IPS DF 4.7 (cell line): ENCODE measurements around the gene KRTAP12-1.

ENCODE experiments used
- DNase-seq: peaks from one replicate; pipeline ENCODE4 v3.0.0-alpha.2; 2013; ENCODE audit warnings: low spot score; ENCODE audit errors: extremely low read depth

Gene KRTAP12-1

DNA sequence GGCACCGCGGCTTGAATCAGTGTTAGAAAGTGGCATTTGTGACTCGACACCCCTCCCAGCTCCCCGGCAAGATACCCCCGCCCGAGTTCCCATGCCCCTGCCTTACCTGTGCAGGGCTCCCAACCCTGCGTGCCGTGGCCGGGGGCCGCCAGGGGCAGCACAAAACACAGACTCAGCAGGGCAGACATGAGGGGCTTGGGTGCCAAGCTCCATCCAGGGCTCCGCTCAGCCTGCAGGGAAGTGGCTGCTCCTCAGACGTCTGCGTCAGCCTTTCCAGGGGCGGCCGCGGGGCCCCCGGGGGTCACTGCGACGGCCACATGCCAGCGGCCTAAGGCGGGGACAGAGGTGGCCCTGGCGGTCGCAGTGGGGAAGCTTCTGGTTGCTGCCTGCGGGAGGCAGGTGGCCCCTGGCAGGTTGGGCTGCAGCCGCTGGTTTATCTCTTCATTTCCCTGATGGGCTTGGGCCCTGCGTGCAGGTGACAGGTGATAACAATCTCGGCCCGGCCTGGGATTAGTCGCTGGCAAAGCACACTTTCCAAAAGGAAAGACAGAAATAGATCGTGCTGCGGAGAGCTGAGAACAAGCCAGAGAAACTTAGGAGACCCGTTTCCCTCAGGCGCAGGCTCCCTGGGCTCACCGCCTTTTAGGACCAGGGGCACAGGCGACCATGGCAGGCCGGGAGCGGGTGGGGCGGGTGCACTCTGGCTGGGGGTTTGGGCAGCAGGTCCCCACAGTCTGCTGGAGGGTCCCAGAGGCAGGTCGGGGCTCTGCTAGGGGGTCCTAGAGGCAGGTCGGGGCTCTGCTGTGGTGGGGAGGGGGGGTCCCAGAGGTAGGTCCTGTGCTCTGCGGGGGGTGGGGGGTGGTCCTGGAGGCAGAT lies 29.6 kb upstream of the KRTAP12-1 start, which contains the start of gene TSPEAR:
TSPEAR (minus strand) TSS at position 246 of the 876 bp plus-strand sequence; CDS start at position 188, 58 bp downstream.
- no peak for DNase-seq

DNA sequence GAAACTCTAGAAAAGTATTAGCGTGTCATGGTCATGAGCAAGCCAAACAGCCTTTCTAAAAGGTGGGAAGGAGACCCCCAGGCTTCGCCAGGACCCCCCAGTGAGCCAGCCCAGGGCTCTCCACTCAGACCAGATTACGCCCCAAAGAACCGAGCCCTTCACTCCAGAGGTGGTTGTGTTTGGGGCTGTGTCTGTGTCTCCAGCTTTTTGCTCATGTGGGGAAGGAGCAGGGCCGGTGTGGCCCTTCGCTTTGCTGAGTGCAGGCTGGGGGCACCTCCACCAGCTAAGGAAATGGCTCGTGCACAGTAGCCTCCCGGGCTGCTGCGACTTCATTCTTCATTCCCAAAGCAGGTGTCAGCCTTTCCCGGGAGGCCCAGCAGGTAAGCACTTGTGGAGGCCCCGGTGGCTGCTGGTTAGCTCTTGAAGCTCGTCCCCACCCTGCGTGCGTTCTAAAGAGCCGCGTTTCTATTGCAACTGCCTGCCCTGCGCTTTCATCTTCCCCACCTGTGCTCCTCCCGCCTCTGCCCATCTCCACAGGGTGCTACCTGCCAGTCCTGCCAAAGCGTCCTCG lies 28.9 kb upstream of the KRTAP12-1 start:
- DNase-seq, result no peak

DNA sequence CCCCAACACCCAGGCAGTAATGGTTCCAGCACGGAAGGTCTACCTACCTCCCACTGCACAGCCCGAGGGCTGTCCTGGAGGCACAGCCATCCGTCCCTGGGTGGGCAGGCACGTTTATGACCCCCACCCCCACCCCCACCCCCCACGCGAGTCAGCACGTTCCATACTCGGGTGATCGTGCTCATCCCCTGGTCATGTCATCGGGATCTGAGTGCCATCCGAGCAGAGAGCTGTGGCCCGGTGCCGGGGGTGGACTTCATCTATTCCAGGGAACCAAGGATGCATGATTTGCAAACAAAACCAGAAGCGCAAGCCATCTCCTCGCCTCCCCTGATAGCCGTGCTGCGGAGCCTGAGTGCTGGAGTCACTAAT lies 28.3 kb upstream of the KRTAP12-1 start:
- no peak for DNase-seq

DNA sequence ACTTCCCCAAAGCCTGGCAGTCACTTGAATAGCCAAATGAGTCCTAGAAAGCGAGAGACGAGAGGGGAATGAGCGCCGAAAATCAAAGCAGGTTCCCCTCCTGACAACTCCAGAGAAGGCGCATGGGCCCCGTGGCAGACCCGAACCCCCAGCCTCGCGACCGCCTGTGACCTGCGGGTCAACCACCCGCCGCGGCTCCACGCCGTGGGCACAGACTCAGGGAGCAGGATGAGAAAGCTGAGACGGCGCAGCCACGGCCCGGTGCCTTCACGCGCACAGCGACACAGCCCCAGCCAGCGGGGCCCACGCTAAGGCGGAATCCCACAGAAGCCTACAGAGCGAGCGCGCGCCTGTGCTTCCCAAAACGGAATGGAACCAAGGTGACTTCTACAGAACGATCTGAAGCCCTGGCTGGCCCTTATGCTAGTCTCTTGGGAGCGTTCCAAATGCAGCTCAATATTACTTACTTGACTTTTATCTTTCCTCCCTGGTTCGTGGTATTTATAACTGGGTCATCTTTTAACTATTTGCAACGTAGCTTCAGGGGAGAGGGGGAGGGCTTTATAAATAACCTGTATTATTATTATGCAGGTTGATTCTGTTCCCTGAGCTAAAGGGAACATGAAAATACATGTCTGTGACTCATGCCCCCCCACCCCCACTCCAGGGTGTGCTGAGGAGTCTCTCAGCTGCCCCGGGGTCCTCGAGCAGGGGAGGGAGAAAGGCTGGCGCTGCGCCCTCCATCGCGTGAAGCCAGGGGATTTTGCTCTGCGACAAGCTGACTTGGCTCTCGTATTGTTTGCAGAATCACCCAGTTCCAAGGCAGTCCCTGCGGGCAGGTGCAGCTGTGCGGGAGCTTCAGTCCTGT lies 27.7 kb upstream of the KRTAP12-1 start:
- DNase-seq, result no peak

DNA sequence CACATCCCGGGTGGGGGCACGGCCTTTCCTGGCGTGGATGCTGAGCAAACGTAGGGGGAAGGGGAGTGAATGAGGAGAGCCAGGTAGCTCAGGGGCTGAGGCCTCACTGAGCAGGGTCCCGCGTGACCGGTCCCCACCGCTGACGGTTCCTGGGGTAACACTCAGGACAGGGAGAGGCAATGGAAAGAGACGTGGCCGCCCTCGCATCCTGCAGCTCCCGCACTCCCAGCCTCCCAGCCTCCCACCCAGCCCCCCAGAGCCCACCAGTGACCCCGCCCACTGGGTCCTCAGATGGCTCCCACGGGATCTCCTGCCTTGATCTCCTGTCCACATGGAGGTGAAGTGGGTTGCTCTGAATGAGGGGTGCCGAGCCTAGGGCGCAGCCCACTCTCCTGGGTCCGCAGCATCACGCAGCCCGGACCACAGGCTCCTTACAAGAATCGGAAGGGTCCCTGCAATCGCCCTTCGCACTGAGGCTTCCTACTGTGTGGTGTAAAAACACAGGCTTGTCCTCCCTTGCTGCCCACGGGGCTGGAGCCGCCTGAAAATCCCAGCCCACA lies 27.0 kb upstream of the KRTAP12-1 start:
- no peak for DNase-seq

DNA sequence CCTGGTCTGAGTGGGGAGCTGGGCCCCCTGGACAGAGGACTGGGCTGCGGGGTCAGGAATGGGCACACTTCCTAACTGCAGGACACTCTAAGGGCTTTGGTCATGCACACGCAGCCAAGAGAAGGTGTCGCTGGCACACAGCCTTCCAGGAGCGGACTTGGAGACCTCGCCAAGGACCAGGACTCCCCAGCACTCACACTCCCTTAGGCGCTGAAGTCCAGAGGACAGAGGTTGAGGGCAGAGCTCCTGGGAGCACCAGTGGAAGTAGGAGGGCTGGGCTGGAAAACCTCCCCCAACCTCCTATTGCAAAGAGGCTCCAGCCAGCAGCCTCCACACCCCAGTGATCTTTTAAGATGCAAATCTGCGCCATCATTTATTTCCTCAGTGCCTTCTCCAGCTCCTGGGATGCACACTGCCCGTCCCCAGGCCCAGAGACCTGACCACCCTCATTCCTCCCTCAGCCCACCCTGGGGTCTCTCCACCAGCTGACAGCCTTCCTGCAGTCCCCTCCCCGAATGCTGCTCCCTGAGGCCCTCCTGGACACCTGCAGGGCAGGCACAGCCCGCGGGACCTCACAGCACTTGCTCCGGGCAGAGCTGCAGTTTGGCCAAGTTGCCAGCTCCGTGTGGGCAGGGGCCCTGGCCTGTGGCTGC lies 26.4 kb upstream of the KRTAP12-1 start:
- no peak for DNase-seq

DNA sequence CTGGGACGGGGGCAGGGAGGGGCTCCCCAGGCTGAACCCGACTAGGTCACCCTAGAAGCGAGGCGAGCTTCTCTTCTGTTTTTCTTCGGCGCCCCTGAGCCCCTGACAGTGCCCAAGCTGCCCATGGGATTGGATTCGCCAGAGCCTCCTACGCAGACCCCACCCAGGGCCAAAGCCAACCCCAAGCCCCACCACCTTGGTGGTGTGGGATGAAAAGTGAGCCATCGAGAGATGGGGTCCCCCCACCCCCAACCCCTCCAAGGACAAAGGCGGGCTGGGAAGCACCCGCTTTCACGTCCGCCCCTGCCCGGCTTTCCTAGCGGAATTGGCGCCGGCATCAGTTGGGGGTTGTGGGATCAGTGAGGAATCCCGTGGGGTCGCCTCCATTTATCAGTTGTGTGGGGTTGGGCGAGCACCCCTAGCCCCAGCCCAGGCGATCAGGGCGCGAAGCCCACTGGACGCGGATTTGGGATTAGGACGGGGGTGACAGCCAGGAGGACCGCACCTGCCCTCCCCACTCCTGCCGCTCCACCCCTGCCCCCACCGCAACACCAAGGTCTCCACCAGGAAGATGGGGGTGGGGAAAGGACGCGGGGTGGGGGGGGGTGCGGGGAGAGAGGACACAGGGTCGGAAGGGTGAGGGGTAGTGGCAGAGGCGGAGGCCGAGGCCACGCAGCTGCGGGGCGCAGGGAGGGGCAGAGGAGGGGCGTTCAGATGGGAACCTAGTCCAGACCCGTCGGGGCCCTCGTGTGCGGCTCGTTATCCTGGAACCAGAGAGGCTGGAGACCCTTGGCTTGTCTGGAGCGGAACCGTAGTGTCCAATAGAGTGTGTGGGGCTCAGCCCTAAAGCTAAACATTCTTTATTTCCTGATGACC lies 25.0 kb upstream of the KRTAP12-1 start:
- no peak for DNase-seq

DNA sequence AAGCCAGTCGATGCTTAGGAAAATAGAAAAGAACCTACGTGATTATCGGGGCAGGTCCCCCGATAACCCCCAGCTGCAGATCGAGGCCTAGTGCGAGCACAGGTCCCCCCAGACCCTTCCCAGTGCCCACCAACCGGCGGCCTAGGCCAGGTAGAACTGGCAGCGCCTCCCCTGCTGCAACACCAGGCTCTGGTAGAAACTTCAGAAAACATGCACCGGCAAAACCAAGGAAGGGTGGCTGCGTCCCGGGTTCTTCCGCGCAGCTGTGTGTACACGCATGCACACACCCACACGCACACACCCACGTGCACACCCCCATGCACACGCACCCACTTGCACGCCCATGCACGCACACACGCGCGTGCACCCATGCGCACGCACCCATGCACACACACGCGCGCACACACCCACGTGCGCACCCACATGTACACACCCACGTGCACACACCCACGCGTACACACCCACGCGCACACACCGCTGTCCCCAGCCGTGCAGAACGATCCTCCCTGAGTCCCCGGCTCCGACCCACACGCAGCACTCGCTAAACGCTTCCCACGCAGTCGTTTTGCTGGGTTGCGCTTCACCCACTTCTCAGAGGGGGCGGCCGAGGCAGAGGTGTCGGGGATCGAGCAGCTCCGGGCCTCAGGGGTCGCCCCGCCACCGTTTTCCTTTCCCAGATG lies 24.2 kb upstream of the KRTAP12-1 start:
- DNase-seq, result no peak

DNA sequence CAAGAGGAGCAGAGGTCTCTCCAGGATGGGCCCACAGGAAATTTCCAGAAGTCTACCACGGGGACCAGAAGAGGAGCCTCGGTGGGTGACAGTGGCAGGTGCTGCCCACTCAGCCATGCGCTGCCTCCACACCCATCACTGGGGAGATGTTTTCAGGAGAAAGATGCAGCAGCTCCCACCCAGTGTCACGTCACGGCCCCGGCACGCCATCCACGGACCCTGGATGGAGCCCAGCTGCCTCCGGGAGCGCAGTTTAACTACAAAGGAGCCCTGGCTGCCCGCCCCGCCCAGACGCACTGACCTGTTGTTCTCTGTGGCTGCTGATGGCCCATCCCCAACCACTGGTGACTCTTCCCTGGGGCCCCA lies 22.7 kb upstream of the KRTAP12-1 start:
- DNase-seq, result no peak

DNA sequence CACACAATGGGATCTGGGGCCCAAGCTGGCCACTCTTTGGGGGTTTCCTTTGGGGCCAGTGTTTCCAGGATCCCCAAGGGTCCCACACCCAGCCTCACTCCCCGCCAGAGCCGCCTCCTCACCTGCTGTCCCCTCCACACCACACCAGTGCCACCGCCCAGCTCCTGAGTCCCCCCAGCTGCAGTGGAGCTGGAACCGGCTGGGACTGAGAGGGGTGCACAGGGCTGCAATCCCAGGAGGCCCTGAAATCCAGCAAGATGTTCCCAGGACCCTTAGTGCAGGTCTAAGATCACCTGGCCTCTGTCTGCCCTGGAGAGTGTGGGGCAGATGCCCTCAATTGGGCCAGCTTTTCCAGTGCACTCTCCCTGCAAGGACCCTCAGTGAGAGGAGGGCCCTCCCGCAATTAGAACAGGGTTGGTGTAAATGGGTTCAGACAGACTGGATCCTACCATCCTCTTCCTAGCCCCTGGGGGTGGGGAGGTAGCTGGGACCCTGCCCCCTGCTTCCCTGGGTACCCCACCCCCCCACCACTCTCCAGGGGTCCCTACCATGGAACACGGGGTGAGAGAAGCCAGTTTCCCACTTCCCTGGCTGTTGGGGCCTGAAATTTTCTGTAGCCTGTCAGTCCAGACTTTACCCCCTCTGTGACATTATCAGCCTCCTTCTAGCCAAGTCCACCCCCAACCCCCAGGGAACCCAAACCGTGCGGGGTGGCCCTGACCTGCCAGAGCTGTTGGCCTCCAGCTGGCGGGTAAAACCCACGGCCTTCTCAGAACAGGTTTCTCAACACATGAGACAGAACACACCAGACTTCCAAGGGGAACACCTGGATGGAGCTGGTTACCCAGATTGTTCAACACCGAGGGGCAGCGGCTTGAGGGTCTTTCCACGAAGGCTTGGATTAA lies 22.0 kb upstream of the KRTAP12-1 start:
- DNase-seq, result no peak

DNA sequence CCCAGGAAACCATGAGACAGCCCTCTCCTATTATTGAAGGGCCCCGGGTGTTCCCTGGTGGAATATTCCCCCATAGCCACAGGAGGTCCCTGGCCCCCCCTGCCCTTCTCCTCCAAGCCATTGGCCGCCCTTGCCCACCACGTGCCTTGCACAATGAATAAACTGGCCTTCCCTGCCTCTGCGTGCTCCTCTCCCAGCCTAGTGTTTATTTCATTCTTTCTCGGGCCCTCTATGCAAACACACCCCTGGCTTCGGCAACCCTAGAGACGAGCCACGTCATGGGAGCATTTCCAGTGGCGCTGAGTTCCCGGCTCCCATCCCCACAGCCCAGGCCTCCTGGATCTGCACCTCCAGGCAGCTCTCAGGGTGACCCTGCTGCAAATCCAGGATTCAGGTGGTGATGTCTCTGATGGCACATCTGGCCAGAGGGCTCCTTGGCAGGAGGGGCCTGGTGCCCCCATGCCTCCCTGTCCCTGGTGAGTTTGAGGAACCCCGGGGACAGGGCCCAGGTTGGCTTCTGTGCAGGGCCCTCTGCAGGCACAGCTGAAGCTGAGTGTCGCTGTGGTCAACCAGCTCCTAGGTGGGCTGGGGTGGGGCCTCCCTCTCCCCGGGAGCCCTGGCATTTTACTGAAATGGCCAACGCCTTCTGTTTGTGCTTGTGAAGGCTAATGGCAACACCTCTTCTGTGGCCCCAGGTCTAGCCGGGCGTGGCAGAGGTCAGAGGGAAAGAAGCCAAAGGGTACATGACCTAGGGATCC lies 21.2 kb upstream of the KRTAP12-1 start:
- no peak for DNase-seq

DNA sequence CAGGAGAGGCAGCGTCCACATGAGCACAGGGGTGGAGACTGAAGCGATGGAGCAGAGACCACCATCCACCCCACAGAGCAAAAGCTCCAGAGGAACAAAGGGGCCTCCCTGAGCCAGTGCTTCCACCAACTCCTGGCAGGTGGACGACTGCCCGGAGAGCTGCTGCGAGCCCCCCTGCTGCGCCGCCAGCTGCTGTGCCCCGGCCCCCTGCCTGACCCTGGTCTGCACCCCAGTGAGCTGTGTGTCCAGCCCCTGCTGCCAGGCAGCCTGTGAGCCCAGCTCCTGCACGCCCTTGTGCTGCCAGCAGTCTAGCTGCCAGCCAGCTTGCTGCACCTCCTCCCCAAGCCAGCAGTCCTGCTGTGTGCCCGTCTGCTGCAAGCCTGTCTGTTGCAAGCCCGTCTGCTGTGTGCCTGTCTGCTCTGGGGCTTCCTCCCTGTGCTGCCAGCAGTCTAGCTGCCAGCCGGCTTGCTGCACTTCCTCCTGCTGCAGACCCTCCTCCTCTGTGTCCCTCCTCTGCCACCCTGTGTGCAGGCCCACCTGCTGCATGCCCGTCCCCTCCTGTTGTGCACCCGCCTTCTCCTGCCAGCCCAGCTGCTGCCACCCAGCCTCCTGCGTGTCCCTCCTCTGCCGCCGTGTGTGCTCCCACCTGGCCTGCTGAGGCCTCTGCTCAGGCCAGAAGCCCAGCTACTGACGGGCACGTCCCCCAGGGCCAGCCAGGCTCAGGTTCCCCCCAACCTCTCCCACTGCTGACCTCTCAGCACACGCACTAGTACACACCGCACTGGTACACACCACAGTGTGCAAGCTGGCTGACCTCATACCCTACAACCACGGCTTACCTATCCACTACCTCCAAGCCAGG lies 20.4 kb upstream of the KRTAP12-1 start:
- no peak for DNase-seq

DNA sequence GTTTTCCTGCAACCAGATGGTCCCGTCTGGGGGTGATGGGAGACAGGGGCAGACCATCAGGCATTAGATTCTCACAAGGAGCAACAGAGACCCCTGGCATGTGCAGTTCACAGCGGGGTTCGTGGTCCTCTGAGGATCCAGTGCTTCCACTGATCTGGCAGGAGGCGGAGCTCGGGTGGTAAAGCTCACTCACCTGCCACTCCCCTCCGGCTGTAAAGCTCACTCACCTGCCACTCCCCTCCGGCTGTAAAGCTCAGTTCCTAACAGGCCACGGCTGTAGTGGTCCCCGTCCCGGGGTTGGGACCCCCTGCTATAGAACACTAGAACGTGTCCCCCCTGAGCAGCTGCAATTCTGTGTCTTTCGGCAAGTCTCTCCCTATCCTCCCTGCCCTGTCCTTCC lies 19.6 kb upstream of the KRTAP12-1 start:
- DNase-seq, result no peak

DNA sequence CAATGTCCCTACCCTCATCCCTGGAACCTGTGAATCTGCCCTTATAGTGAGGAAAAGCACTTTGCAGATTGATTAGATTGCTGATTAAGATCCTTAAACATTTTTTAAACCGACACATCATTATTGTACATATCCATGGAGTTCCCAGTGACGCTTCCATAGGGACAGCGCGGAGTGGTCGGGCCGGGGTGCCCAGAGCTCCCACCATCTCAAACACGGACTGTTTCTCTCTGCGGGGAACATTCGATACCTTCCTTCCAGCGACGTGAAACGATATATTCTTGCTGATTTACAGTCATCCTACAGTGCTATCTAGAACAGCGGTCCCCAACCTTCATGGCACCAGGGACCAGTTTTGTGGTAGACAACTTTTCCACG lies 19.0 kb upstream of the KRTAP12-1 start:
- no peak for DNase-seq

DNA sequence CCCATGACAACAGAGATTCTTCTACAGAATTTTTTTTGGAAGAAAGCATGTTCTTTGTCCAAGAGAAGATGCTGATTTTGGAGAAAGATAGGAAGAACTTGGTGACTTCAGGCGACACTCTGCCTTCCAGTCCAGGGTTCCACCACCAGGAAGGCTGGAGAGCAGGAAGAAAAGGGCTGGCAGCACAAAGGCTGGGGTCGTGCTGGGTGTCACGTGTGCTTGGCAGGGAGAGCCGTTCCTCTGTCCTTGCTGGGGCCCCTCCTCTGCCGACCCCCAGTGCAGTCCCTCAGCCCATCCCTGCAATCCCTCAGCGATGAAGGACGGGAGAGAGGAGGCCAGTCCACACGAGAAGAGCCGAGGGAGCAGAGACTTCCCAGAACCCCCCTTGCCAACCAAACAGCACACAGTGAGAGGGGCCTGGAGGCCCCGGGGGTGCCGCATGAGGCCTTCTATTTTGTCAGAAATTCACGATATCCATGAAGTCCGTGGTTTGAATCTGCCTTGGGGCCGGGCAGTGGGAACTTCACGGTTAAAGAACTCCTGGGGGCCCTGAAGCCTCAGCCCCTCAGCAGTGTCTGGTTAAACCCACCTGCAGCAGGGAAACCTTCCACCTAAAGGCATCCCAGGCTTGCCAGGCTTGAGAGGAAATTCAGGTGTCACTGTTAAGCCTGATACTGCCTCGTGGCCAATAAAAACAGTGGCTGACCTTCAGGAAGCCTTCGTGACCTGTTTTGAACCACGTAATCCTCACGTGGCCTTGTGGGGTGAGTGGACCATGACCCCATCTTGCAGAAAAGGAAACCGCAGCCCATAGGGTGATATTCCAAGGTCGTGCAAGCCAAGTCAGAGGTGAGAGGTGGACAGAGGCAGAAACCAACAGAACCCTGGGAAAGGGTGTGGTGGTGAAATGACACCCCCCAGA lies 18.4 kb upstream of the KRTAP12-1 start:
- no peak for DNase-seq

DNA sequence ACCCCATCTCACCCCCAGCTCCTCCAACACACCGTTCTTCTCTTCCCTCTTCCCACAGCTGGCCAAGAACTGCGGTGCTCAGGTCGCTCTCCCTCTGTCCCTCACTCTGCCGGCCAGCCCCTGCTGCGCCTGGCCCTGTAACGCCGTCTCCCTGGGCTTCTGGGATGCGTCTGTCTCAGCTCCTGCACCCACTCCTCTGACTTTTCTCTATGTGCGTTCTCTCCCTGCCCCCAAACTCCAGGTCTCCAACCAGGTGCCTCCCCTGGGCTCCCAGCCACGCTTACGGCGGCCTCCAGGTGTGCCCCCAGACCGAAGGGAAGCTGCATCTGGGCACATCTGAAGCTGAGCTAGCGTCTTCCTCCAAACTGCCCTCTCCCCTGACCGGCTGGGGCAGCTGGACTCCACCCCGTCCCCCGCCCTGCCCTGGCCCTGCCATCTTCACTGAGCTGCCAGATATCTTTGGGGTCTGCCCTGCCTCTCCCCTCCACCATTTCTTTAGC lies 17.6 kb upstream of the KRTAP12-1 start:
- DNase-seq, result no peak
